HG02870 (cell line): ENCODE data around the gene BAD.
"Not testable (repeated sequence)": the region's sequence is repeated elsewhere in the genome, so short reads cannot be mapped to it uniquely, and the experiment has no call there.

ENCODE experiments used
- ATAC-seq: cut with Tn5 transposase; IDR thresholded peaks from one replicate; pipeline ENCODE4 v1.9.1; 2021; ENCODE audit warnings: mild to moderate bottlenecking, moderate library complexity; ENCODE audit not compliant: unreplicated experiment

Gene BAD

DNA sequence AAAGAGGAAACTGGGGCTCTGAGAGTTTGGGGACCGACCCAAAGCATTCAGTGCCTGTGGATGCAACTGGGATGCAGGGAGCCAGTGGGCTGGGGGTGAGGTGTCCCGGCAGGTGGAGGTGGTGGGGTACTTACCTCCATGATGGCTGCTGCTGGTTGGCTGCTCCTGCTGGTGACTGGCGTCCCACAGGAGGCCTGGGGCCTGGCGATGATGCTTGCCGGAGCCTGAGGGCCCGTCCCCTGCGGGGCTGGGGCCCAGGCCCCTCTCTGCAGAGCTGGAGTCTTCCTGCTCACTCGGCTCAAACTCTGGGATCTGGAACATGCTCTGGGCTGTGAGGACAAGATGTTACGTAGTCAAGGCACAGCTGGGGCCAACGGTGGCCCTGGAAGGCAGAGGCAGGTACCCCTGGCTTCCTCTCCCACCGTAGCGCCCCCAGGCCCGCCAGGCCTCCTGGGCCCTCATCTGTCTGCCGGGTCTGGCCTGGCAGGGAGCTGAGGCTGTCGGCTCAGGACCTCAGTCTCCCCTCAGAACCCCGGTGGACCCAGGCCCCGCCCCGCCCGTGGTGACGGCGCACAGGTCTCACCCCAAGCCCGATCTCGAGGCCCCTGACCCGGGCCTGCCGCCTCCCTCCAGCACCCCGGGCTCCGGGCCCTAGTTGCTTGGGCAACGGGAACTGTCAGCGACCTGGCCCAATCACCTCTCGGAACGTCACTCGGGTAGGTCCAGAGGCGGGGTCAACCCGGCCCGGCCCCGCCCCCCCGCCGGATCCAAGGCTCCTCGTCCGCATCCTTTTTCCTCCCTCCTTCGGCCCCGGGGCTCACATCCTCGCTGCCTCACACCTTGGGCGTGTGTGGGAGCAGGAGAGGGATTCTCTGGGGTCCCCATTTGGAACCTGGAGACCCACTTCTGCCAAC lies at the start of gene BAD:
Gene BAD (minus strand): TSS at position 618 of the 914 bp plus-strand sequence. CDS start 297 bp downstream, at position 321.
- peak; percentile 75 for ATAC-seq

GRCh38 chr11:64333556-64333955 lies 49.1 kb upstream of the BAD start:
- no peak for ATAC-seq

DNA sequence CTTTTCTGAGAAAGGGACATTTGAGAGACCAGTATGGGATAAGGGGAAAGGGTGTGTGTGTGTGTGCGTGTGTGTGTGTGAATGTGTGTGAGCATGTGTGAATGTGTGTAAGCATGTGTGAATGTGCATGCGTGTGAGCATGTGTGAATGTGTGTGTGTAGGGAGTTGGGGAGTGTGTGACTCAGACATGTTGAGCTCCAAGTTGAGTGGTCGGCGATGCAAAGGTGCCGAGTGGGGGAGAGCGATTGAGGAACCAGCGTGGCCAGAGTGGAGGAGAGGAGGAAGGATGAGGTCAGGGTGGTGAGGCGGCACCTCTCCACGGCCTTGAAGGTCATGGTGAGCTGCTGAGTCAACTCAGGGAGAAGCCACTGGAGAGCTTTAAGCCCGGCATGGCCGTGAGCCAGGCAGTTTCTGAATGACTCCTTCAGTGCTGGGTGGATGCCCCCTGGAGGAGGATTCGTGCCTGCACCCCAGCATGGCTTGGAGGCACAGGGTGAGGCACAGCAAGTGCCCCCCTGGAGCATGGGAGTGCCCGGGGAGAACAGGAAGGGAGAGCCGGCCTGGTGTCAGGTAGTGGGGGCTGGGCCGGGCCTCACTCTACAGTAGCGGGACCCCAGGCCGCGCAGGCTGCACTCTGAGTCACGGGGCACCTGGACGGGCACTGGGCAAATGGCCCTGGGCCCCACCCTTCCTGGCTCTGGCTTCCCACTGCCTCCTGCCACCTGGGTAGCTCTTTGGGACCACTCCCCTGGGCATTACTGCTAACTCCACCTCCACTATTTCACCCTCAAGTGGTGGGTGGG lies 47.3 kb upstream of the BAD start:
- ATAC-seq = peak; percentile 48

- ATAC-seq = no peak
These were observed 46.4 kb upstream of the BAD start for GRCh38 chr11:64330888-64331287.

DNA sequence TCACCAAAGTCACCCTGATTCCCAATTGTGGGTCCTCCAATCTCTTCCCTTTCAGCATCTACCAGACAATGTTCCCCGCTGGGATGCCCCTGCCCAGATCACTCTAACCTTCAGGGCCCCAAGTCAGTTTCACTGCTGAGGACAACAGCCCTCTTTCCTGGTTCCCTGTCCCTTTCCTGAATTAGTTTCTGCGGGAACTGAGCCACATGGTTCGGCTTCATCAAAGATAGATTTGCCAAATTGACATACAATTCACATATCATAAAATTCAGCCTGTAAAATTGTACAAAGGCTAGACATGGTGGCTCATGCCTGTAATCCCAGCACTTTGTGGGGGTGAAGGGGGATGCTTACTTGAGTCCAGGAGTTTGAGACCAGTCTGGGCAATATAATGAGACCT lies 43.5 kb upstream of the BAD start:
- no peak for ATAC-seq

DNA sequence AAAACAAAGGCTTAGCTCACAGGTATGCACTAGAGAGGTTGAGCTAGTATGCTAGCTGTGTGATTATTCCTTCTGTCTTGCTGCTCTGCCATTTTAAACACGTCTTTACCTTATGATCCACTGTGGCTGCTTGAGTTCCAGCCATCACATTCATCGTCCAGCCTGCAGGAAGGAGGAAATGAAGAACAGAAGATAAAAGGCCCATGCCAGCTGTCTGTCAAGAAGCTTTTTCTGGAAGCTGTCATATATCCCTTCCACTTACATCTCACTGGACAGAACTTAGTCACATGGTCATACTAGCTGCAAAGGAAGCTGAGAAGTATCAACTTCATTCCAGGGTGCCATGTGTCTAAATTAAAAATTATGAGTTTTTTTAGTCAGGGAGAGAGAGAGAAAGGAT lies 42.9 kb upstream of the BAD start:
- ATAC-seq = no peak

DNA sequence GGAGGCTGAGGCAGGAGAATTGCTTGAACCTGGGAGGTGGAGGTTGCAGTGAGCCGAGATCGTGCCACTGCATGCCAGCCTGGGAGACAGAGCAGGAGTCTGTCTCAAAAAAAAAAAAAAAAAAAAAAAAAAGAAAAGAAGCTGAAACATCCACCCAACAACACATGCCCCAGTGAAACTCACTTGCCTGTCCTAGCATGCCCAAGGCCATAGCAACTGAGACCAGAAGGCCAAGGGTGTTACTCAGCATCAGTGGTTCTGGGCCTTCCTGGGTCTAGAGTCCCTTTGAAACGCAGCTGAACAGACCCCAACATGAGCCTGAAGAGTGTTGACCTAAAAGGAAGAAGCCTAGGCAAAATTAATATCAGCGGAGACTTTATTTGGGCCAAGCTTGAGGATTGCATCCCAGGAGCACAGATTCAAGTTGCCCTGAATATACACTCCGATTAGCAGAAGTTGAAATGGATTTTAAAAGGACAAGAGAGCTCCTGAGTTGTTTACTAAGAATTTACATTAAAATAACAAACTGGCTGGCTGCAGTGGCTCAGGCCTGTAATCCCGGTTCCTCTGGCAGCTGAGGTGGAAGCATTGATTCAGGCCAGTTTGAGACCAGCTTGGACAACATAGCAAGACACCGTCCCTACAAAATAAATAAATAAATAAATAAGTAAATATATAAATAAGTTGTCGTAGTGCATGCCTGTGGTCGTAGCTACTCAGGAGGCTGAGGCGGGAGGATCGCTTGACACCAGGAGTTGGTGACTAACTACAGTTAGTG lies 40.4 kb upstream of the BAD start:
- no peak for ATAC-seq

DNA sequence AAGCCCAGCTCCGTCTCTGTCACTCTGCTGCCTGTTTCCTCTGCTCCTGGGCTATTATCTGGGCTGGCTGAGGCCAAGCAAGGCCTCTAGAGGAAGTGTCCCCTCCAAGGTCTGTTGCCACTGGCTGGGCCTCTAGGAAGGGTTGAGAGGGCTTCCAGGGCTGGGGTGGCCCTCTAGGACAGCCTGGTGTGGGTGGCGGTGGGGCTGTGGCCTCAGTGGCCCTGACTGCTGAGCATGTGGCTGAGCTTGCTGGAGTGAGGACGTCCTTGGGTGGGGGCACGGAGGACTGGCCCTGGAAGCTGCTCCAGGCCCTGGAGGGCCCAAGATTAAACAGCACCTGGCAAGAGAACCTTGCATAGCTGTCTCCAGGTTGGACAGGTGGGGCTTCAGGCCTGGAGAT lies 39.5 kb upstream of the BAD start:
- ATAC-seq = not testable (repeated sequence)

GRCh38 chr11:64323373-64323772 lies 38.9 kb upstream of the BAD start:
- ATAC-seq = no peak

DNA sequence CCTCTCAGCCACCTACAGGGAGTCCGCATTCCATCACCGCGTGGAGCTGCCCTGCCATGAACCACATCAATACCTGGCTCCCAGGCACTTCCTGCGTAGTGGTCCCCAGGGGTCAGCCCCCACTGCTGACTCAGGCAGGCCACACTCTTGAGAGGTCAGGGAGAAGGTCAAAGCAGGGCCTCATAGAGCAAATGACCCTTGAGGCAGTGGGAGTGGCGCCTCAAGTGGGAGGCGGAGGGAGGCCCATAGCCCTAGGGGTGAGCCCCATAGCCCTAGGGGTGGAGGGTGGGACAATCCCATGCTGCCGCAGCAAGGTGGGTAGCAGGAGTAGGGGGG lies 38.4 kb upstream of the BAD start:
- no peak for ATAC-seq

DNA sequence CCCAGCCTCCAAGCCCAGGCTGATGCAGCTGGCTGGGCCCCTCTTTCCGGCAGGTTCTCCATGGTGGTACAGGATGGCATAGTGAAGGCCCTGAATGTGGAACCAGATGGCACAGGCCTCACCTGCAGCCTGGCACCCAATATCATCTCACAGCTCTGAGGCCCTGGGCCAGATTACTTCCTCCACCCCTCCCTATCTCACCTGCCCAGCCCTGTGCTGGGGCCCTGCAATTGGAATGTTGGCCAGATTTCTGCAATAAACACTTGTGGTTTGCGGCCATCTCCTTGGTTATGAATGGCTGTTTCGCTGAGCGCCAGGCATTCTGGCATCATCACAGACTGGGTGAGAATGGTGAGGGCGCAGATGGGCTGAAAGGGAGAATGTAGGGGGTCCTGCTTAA lies 37.1 kb upstream of the BAD start:
- ATAC-seq = no peak

DNA sequence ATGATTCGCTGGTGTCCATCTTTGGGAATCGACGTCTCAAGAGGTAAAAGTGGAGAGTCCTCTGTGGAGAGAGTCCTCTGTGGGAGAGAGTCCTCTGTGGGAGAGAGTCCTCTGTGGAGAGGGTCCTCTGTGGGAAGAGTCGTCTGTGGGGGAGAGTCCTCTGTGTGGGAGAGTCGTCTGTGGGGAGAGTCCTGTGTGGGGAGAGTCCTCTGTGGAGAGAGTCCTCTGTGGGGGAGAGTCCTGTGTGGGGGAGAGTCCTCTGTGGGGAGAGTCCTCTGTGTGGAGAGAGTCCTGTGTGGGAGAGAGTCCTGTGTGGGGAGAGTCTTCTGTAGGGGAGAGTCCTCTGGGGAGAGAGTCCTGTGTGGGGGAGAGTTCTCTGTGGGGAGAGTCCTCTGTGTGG lies 36.6 kb upstream of the BAD start:
- ATAC-seq = no peak

GRCh38 chr11:64320556-64320955 lies 36.1 kb upstream of the BAD start:
- no peak for ATAC-seq

DNA sequence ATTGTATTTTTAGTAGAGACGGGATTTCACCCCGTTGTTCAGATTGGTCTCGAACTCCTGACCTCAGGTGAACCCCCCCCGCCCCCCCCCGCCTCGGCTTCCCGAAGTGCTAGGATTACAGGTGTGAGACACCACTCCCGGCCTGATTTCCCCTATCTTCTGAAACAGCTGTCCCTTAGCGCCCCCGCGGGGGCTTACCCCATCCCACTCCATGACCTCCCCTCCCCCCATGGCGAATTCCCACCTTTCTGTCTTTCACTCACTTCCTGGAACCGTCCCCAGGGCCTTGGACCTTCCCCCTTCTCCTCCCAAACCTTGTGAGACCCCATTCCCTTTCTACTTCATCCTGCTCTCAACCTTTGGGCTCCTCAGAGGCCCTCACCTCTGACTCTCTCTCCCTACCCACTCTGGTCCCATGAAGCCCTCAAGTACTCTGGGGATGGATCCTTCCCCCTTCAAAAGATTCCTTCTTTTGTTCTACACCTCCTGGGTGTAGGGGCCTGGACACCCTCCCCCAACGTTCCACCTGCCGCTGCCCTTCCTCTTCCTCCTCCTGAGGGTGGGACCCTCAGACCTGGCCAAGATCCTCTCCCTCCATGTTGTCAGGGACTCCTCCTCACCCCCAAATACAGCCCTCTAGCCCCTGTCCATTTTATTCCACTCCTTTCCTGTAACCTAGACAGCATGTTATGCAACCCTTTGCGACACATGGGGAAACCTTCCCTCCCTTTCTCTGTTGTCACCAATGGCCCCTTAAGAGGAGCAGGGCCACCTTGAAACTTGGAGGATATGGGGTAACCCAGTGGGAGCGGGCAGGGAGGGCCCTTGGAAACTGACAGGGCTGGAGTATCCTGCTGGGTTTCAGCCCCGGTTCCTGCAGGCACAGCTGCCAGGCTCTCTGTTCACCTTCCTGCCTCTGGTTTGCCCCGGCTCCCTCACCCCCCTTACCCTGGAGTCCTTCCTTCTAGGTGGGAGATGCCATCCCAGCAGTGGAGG lies 34.6 kb upstream of the BAD start:
- ATAC-seq = no peak

- ATAC-seq = peak; percentile 63
These were observed 33.7 kb upstream of the BAD start, which contains the start of gene PRDX5 for GRCh38 chr11:64317961-64318765. Gene PRDX5 (plus strand): TSS chr11:64318121. CDS start chr11:64318216, 95 bp downstream.

DNA sequence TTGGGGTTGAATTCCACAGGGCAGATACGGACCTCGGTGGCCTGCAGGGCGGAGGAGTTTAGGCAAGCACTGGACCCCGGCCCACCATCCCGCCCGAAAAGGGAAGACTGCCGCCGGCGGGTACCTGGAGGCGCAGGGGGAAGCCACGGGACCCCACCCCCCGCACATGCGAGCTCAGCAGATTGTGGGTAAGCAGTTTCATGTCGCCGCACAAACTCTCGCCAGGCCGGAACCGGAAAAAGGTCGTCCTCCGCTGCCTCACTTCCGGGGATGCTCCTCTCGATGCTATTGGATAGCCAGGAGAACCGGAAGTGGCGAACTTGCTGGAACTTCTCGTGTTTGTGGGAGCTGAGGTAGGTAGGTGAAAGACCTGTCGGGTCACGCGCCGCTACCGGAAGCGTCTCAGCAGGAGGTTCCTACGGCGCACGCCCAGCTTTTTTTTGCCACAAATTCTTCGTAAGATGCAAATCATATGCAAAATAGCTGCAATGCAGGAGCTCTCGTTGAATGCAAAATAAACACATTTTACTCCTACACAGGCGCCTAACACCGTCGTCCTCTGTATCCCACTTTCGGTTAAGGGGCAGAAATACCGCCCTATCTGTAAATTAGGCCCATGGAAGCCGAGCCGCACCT lies 33.0 kb upstream of the BAD start, which contains the start of gene TRMT112:
Gene TRMT112 (minus strand): TSS at position 235 of the 636 bp plus-strand sequence. CDS start 33 bp downstream, at position 202.
- ATAC-seq = peak; percentile 72

- no peak for ATAC-seq
These were observed 32.3 kb upstream of the BAD start for GRCh38 chr11:64316672-64317324.
